DMS53 treated with DMSO at 0.1 percent for 48 hours (cell line): ENCODE measurements around the gene WNK1.
A peak's percentile ranks its signal among the peaks of the same experiment; 100 is the strongest.
"Not testable (repeated sequence)": the region's sequence is repeated elsewhere in the genome, so short reads cannot be mapped to it uniquely, and the experiment has no call there.

Experiments
- DNase-seq: peaks from one replicate; lab custom pipeline; 2025; ENCODE audit not compliant: unreplicated experiment; lab: John Stamatoyannopoulos, UW

Gene WNK1

GRCh38 chr12:740921-741320 lies 11.5 kb upstream of the WNK1 start:
- DNase-seq, result no peak

DNA sequence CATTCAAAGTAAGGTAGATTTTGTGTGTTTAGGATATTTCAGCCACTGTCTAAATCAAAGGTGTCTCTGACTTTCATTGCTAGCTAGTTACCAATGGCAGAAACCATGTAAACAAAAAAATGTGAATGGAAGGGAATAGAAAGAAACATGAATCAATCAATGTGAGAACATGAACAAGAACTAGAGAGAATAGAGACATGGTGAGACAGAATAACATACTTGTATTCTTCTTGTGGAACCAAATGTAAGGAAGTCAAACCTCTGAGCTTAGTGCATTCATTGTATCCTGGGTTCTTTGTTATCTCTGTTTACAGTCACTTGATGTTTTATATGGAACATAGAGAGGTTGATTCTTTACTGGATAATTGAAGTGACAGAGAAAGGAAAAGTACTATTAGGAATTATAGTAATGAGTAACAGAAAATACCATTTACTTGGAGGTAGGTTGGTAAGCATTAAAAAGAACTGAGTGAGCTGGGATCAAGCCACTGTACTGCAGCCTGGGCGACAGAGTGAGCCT lies 2.6 kb upstream of the WNK1 start:
- DNase-seq, result peak; percentile 35

DNA sequence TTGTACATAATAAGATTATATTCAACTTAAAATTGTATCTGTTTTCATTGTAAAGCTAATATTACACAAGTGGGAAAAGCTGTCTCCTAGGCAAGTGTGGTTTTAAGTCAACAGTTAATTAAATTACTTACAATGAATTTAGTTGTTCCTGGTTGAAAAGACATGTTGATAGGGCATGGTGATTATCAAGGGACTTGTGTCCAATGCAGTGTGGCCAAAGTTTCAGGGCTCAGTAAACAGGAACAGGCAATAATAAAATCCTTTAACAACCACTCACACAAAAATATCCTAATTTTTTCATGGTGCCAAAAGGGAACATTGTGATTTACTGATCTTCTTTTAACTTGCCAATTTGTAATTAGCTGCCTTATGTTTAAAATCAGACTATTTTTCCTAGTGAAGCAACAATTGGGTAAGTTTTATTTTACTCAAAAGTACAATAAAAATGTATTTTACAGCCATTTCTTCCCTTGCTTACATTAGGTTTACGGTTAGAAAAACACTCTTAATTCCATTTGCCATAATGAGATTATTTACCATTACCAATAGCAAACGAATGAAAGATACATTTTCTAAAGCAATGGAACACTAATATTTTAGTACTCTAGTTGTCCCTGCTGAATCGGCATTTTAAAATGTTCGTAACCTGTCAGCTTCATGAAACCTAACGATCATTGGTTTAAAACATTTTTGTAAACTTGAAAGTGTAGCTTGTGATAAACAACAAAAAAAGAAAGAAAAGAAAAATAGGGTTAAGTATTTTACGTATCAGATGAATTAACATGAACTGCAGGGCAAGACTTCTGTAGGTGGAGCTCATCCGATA lies 1.8 kb upstream of the WNK1 start:
- DNase-seq, result peak; percentile 35

DNA sequence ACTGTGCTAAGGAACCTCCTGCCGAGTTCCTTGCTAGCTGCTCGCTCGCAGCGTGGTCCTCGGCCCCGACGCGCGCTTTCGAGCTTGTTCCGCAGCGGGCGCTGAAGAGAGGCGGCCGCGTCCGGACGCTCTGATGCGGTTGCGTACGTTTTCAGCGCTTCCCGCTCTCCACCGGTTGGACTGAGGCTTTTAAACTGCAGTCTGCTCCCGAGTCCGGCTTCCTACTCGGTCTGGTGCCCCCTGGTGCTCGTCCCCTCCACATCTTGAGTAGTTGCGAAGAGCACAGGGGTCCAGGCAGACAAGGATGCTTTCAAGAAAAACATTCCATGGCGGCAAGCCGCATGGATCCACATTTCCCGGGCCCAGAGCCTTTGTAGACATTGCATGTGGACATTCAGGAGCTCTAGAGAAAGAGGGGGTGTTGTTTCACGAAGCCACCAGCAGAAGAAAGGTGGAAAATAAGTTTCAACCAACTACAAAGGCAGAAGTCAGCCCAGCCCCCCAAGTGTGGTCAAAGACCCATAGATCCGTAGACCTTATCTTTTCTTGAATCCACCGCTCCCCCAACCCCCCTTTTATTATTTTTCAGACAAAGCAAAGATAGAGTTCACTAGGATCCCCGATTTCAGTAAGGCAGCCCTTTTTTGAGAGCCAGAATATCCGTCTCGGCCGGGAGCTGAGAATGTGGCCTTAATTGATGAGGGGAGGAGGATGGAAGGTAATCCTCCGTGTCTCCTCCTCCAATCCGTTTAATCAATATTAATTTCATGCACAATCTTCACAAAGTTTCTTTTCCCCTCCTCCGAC lies 984 bp upstream of the WNK1 start:
- DNase-seq, result peak; percentile 100

DNA sequence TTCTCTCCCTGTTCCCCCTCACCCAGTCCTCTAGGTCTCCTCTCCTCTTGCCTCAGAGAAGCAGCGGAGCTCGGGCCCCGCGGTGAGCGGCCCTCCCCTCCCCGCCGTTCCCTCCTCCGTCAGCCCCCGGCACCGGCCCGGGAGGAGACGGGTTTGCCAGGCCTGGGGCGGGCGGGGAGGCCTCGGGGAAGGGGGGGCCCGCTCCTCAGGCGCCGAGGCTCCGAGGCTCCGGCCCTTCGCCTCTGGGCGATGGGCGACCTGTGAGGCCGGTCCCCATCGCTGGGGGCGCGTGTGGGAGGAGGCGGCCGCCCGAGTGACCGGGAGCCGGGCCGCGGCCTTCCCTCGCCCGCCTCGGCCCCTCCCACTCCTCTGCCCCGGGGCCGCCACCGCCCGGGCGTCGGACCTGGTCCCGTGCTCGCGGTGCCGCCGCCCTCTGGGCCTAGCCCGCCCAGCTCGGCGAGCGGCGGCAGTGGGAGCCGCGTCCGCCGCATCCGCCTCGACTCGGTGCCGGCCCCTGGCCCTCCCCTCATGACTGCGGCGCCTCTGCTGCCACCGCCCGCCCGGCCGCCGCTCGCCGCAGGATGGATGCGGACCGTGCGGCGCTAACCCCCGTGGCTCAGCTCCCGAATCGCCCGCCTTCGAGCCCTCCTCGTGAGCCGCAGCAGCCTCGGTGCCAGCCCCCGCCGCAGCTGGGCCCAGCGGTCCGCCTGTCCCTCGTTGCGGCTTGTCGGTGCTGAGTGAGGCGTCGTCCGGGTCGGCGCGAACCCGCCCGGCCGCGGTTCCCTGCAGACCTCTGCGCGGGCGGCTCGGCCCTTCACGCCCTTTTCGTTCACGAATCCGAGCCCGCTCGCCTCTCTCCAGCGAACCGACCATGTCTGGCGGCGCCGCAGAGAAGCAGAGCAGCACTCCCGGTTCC lies 574 bp downstream of the WNK1 start:
- DNase-seq, result peak; percentile 64

DNA sequence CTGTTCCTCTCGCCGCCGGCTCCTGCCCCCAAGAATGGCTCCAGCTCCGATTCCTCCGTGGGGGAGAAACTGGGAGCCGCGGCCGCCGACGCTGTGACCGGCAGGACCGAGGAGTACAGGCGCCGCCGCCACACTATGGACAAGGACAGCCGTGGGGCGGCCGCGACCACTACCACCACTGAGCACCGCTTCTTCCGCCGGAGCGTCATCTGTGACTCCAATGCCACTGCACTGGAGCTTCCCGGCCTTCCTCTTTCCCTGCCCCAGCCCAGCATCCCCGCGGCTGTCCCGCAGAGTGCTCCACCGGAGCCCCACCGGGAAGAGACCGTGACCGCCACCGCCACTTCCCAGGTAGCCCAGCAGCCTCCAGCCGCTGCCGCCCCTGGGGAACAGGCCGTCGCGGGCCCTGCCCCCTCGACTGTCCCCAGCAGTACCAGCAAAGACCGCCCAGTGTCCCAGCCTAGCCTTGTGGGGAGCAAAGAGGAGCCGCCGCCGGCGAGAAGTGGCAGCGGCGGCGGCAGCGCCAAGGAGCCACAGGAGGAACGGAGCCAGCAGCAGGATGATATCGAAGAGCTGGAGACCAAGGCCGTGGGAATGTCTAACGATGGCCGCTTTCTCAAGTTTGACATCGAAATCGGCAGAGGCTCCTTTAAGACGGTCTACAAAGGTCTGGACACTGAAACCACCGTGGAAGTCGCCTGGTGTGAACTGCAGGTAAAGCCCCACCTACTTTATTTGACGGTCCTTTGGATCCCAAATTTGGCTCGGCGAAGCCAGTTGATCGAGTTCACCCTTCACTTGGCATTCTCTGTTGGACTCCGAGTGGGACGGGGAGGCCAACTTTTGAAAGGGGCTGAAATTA lies 1.5 kb downstream of the WNK1 start:
- peak; percentile 60 for DNase-seq

- peak; percentile 58 for DNase-seq
These were observed 2.1 kb downstream of the WNK1 start for GRCh38 chr12:754473-754820.

- DNase-seq, result peak; percentile 54
These were observed 2.6 kb downstream of the WNK1 start for GRCh38 chr12:754851-755562.

- no peak for DNase-seq
These were observed 7.2 kb downstream of the WNK1 start for GRCh38 chr12:759628-760027.

GRCh38 chr12:761256-761655 lies 8.9 kb downstream of the WNK1 start:
- DNase-seq, result no peak

GRCh38 chr12:765840-766239 lies 13.5 kb downstream of the WNK1 start:
- DNase-seq, result no peak

GRCh38 chr12:768434-768833 lies 16.1 kb downstream of the WNK1 start:
- DNase-seq, result no peak

DNA sequence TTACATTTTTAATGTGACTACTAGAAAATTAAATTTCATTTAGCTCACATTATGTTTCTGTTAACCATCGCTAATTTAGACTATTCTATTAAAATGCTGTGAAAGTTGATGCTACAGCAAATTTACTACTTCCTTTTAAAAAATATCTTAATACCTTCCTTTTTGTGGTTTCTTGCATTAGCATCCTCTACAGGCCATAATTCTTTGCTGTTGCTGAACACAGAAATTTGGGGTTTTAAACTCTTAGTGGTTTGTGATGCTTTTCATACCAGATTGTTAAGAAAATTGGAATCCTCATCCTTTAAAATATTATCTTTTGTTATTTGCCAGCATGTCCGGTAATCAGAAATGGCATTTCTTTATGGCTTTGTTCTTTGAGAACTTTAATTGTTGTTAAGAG lies 18.1 kb downstream of the WNK1 start:
- DNase-seq, result no peak

DNA sequence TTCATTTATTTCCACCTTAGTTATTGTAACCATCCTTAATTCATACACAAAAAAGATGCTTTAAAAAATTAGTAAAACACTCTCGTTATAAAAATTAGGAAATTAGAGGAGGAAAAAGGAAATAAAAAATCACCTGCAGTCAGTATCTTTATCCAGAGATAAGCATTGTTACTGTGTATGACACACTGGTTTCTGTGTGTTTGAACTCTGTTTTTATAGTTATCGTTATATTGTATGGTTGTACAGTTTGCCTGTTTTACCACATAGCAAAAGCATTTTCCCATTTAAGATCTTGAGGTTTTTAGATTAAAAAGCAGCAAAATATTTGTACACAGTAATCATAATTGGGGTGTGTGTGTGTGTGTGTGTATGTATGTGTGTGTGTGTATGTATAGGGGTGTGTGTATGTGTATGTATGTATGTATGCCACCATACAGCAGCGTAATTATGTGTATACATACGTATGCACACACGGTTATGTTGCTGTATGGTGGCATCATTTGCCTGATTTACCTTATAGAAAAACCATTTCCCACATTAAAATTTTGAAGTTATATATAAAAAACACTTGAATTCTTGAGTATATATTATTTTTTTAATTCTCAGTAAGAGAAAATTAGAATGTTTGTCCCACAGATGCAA lies 19.8 kb downstream of the WNK1 start:
- no peak for DNase-seq

- no peak for DNase-seq
These were observed 21.8 kb downstream of the WNK1 start for GRCh38 chr12:774051-774614.

DNA sequence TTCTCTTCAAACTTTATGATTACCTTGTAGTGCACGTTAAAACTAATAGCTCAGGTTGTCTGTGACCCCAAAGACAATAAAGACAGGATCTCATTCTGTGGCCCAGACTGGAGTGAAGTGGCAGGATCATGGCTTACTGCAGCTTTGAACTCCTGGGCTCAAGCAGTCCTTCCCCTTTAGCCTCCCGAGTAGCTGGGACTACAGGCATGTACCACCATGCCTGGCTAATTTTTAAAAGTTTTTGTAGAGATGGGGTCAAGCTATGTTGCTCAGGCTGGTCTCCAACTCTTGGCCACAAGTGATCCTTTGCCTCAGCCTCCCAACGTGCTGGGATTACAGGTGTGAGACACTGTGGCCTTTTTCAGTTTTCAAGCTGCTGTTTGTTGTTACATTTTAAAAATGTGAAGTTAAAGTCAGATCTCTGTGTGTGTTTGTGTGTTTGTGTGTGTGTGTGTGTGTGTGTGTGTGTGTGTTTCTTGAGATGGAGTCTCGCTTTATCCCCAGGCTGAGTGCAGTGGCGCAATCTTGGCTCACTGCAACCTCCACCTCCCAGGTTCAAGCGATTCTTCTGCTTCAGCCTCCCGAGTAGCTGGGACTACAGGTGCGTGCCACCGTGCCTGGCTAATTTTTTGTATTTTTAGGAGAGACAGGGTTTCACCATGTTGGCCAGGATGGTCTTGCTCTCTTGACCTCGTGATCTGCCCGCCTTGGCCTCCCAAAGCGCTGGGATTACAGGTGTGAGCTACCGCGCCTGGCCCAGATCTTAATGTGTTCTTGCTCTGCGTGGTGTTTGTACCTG lies 23.8 kb downstream of the WNK1 start:
- not testable (repeated sequence) for DNase-seq

GRCh38 chr12:776772-777373 lies 24.5 kb downstream of the WNK1 start:
- peak; percentile 26 for DNase-seq
